ENCODE results near the gene UBR1.

Gene UBR1

GRCh38 chr15:43093026-43093425 is 12.8 kb downstream of the UBR1 start:
- peak; percentile 43 for DNase-seq (ENCODE audit: low read depth, low spot score)
- H3K4me3 ChIP-seq (ENCODE audit: low read depth, low read length): no peak overlapping the region
- TF ChIP-seq CTCF (IDR thresholded peaks at IDR 0.05; ENCODE audit: low read depth, low read length): no peak
- in situ Hi-C loops (cut with HindIII; ENCODE audit: low sequenced_read_pairs): no loop called here

DNA sequence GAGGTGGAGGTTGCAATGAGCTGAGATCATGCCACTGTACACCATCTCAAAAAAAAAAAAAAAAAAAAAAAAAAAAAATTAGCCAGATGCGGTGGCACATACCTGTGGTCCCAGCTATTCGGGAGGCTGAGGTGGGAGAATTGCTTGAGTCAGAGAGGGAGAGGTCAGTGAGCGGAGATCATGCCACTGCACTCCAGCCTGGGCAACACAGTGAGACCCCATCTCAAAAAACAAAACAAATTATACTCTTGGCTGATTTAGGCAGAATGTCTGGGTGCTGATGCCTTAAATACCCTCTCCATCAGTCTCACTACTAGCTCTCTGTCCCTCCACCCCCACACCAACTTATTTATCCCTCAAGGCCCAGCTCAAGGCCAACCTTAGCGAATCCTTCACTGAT is 14.0 kb downstream of the UBR1 start:
- DNase-seq (ENCODE audit: low read depth, low spot score): no peak
- no peak for TF ChIP-seq CTCF (IDR thresholded peaks at IDR 0.05; ENCODE audit: low read depth, low read length)
- in situ Hi-C loops (cut with HindIII; ENCODE audit: low sequenced_read_pairs): no loop called here
- H3K4me3 ChIP-seq (ENCODE audit: low read depth, low read length): no peak overlapping the region

DNA sequence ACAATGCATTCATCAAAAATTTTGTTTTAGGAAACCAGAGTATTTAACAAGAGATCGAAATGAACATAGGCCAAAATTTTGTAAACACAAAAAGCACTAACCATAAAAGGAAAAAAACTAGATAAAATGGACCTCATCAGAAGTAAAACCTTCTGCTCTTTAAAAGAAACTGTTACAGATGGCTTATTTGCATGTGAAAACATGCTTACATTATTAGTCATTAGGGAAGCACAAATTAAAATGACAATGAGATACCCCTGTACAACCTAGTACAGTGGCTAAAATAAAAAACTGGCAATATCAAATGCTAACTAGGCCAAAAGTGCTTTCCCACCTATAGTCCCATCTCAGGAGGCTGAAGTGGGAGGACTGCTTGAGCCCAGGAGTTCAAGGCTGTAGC is 19.3 kb downstream of the UBR1 start:
- in situ Hi-C loops (cut with HindIII; ENCODE audit: low sequenced_read_pairs): no loop called here
- H3K4me3 ChIP-seq (ENCODE audit: low read depth, low read length): no peak overlapping the region
- peak; percentile 13 for DNase-seq (ENCODE audit: low read depth, low spot score)
- no peak for TF ChIP-seq CTCF (IDR thresholded peaks at IDR 0.05; ENCODE audit: low read depth, low read length)

- peak; percentile 7 for DNase-seq (ENCODE audit: low read depth, low spot score)
- in situ Hi-C loops (cut with HindIII; ENCODE audit: low sequenced_read_pairs): no loop called here
- H3K4me3 ChIP-seq (ENCODE audit: low read depth, low read length): no peak overlapping the region
- TF ChIP-seq CTCF (IDR thresholded peaks at IDR 0.05; ENCODE audit: low read depth, low read length): no peak
Measured at GRCh38 chr15:43085921-43086320, 19.9 kb downstream of the UBR1 start.

- no peak for TF ChIP-seq CTCF (IDR thresholded peaks at IDR 0.05; ENCODE audit: low read depth, low read length)
- in situ Hi-C loops (cut with HindIII; ENCODE audit: low sequenced_read_pairs): no loop called here
- H3K4me3 ChIP-seq (ENCODE audit: low read depth, low read length): no peak overlapping the region
- DNase-seq (ENCODE audit: low read depth, low spot score): no peak
Measured at GRCh38 chr15:43082509-43082908, 23.3 kb downstream of the UBR1 start.

DNA sequence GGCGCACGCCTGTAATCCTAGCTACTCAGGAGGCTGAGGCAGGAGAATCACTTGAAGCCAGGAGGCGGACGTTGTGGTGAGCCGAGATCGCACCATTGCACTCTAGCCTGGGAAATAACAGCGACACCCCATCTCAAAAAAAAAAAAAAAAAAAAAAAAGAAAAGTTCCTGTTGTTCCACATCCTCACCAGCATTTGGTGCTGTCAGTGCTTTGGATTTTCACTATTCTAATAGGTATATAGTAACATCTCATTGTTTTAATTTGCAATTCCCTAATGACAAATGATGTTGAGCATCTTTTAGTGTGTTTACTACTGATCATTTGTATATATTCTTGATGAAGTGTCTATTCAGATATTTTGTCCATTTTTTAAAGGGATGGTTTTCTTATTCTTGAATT is 24.6 kb downstream of the UBR1 start:
- in situ Hi-C loops (cut with HindIII; ENCODE audit: low sequenced_read_pairs): no loop called here
- no peak overlapping the region for H3K4me3 ChIP-seq (ENCODE audit: low read depth, low read length)
- TF ChIP-seq CTCF (IDR thresholded peaks at IDR 0.05; ENCODE audit: low read depth, low read length): no peak
- no peak for DNase-seq (ENCODE audit: low read depth, low spot score)

DNA sequence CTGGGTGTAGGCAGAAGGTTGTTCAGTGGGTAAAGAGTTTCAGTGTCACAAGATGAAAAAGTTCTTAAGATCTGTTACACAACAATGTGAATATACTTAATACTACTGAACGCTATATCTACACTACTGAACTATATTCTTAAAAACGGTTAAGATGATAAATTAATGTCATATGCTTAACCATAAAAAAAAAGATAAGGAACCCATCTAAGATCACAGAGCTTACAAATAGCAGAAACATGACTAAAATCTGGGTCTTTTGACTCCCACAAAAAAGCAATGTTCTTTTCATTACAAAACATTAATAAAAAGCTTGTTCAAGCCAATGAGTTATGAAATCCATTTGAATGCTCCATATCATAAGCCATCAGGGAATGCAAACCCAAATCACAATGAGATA is 34.4 kb downstream of the UBR1 start:
- no peak for TF ChIP-seq CTCF (IDR thresholded peaks at IDR 0.05; ENCODE audit: low read depth, low read length)
- no peak overlapping the region for H3K4me3 ChIP-seq (ENCODE audit: low read depth, low read length)
- in situ Hi-C loops (cut with HindIII; ENCODE audit: low sequenced_read_pairs): no loop called here
- no peak for DNase-seq (ENCODE audit: low read depth, low spot score)
